Iris pigment epithelial cell (primary cell): ENCODE results near the gene PPP1R12B.
"Not testable (repeated sequence)": the region's sequence is repeated elsewhere in the genome, so short reads cannot be mapped to it uniquely, and the experiment has no call there.

ENCODE experiments used
- DNase-seq: peaks from one replicate; pipeline ENCODE4 v3.0.0-alpha.2; 2011; ENCODE audit warnings: low read depth

The PPP1R12B gene

DNA sequence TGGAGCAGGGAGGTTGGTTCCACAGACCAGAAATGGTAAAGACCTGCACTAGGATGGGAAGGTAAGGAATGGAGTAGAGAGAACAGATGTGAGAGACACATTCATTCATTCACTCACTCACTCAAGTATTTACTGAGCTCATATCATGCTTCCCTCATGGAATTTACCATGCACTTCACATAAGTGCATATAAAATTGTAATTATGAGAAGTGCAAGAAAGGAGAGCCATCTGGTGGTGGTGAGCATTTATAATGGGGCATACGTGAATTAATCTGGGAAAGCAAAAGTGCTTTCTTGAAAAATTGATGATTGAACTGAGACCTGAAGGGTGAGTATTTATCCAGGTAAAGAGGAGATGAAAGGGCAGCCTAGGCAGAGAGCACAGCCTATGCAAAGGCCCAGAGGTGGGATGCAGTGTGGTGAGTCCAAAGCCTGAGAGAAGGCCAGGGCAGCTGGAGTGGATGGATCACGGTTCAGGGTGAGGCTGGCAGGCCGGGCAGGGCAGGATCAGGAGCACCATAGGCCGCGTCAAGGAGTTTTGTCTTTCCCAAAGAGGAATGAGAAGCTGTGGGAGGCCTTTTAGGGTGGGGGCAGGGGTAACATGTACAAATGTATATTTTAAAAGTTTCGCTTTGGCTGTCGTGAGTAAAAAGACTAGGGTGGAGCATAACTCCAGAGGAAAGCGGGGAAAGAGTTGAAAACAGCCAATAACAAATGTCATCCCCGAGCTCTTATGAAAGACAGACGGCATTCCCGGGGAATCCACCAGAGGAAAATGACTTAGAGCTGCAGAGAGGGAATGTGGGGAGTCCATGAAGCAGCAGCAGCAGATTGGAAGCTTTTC is 266.1 kb downstream of the PPP1R12B start:
- DNase-seq = peak; percentile 32

- not testable (repeated sequence) for DNase-seq
Measured at GRCh38 chr1:202615208-202615500, 266.7 kb downstream of the PPP1R12B start.

DNA sequence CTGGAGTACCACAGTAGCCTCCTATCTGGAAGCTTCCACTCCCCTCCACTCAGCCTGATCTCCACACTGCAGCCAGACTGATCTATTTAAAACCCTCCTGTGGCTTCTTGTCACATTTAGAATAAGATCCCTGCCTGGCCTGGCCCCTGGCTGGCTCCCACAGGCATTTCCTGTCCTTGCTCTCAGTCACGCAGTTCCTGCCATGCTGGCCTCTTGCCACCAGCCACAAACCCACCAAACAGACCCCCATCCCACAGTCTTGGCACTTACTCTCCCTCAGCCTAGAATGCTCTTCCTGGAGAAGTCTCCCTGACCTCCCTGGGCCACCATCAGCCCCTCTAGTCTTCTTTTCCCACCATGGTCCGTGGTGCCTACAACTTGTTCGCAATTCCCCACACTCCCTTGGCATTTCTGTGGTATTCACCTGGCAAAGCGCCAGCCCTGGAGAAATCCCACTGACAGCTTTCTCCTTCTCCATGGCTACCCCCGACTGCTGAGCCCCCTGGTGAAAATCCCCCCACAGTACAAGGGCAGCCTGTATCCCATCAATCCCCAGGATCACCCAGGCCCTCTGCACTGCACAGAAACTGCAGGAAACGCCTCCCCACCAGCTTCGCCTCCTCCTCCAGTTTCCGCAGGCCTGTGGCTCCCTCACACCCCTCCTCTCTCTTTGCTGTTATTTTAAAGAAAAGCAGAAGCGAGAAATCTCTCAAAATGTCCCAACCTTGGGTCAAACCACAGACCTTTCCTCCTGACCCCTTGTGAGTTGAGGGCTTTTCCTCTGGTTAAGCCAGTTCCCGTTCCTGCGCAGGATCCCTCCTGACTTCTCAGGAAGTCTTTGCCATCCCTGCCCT is 267.2 kb downstream of the PPP1R12B start:
- DNase-seq = no peak

GRCh38 chr1:202616355-202616915 is 267.9 kb downstream of the PPP1R12B start:
- no peak for DNase-seq

- DNase-seq = not testable (repeated sequence)
Measured at GRCh38 chr1:202619012-202619411, 270.5 kb downstream of the PPP1R12B start.

DNA sequence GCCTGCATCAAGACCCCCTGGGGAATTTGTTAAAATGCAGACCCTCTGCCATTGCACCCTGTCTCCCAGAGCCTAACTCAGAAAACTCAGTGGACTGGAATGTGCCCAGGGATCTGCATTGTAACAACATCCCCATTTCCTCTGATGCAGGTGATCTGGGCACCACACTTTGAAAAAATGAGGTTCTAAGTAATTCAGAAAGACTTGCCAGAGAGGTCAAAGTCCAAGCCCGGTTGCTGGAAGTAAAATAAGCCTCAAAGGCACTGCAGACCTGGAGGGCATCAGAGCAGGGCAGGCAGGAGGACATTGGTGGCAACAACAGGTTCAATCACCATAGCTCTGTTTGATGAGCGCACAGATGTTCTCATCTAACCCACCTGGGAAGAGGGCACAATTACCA is 271.0 kb downstream of the PPP1R12B start:
- DNase-seq = no peak

GRCh38 chr1:202620036-202620435 is 271.5 kb downstream of the PPP1R12B start:
- DNase-seq = not testable (repeated sequence)

- no peak for DNase-seq
Measured at GRCh38 chr1:202621446-202621845, 272.9 kb downstream of the PPP1R12B start.

DNA sequence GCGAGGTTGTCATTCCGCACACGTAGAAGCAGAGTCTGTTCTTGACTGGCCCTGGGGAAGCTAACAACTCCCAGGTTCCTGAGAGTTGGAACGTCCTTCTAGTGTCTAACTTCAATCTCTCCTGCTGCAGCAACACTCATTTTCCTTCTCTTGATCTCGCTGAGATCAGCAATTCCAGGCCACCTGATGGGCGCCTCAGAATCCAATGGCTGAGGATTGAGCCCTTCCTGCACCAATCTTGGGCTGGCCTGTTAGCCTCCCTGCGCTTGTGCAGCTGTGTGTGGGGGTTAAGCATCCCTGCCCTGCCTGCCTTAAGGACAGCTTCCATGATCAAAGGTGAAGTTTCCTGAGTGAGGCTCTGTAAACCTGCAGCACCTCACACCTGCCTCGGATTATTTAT is 273.9 kb downstream of the PPP1R12B start:
- DNase-seq = no peak

DNA sequence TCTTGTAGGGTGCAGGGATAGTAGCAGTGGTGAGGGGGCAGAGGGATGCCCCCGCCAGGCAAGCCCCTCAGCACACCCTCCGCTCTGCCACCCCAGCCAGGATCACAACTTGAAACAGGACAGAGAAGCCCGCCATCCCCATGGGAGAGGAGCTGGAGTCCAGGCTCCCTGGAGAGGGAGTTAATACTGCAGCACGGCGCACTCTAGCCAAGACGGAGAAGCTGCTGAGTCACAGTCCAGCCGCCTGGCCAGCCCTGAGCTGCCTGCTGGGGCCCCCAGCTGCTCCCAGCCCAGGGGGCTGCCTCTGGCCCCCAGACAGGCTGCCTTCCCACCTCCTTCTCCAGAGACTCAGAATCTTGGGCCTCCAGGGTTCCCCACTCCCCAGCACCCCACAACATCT is 274.6 kb downstream of the PPP1R12B start:
- DNase-seq = peak; percentile 69

DNA sequence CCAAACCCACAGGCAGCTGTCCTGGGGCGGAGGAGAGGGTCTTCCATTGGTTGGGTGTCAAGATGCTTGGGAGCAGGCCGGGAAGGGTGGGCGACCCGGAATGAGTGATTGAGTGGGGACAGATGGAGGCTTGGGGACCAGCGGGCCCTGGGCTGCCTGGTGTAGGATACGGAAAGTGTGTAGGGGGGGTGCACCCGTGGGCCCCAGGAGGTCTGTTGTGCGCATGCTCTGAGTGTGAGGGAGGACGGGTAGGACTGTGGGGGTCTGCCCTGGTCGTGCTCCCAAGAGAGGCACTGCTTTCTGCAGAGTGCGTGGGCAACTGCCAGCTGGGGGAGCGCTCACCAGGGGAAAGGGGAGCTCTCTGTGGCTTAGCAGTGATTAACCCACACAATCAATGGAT is 275.0 kb downstream of the PPP1R12B start:
- DNase-seq = not testable (repeated sequence)

GRCh38 chr1:202624088-202624780 is 275.7 kb downstream of the PPP1R12B start:
- DNase-seq = no peak

DNA sequence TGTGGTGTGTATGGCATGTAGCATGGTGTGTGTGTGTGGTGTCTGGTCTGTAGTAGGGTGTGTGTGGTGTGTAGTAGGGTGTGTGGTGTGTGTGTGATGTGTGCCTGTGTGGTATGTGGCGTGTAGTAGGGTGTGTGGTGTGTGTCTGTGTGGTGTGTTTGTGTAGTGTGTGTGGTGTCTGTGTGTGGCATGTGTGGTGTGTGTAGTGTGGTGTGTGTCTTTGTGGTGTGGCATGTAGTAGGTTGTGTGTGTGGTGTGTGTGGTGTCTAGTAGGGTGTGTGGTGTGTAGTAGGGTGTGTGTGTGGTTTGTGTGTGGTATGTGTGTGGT is 276.2 kb downstream of the PPP1R12B start:
- DNase-seq = no peak

DNA sequence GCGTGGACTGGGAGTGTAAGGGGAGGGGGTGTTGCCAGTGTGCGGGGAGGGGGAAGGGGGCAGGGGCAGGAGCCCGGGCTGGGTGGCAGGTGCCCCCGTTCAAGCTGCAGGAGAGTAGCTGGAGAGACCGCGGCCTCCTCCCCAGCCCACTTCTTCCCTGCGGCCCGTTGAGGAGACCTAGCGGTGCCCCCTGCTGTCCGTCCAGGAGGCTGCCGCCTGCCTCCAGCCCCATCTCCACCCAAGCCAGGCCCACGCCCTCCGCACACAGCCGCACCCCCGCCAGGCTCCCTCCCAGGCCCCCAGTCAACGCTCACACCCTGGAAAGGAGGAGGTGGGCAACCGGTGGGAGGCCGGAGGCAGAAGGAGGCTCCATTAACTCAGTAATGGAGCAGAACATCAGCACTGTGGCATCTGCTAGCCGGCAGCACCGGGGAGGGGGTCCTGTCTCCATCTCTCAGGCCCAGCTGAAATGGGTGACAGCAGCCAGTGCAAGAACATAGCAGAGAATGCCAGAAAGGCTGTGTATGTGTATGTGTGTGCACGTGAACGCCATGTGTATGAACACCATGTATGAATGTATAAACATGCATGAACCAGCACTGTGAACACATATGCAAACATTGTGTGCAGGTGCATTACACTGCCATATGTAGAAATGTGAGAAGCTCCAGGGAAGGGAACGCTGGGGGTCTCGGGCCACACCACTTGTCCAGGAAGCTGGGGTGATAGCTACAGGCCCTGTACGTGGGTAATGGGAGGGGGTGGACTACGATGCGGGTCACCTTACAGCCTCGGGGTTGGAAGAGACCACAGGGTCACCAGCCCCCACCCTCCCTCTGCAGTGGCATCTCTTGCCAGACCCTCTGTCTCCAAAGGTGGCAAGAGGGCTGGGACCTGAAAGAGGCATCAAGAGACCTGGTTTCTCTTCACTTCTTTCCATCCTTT is 277.2 kb downstream of the PPP1R12B start:
- DNase-seq = peak; percentile 64

DNA sequence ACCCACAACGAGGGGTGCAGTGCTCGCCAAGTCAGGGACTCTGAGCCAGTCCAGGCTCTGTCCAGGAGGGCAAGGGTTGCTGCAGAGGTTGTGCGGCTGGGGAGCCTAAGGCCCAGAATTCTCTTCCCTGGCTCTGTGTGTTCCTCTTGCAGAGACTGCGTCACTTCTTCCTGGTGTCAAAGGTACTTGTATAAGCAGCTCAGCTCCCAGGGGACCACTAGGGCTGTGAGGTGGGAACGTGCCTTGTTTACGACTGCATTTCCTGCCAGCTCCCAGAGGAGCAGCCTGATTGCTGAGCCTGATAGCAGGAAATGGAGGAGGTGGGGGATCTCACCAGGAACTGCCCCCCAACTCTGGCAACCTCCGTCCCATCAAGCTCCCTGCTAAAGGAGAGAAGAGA is 278.5 kb downstream of the PPP1R12B start:
- DNase-seq = not testable (repeated sequence)

- DNase-seq = no peak
Measured at GRCh38 chr1:202627841-202628565, 279.5 kb downstream of the PPP1R12B start.

GRCh38 chr1:202628646-202629215 is 280.2 kb downstream of the PPP1R12B start:
- no peak for DNase-seq

GRCh38 chr1:202629257-202629811 is 280.8 kb downstream of the PPP1R12B start:
- not testable (repeated sequence) for DNase-seq

- DNase-seq = not testable (repeated sequence)
Measured at GRCh38 chr1:202630096-202630495, 281.6 kb downstream of the PPP1R12B start.

DNA sequence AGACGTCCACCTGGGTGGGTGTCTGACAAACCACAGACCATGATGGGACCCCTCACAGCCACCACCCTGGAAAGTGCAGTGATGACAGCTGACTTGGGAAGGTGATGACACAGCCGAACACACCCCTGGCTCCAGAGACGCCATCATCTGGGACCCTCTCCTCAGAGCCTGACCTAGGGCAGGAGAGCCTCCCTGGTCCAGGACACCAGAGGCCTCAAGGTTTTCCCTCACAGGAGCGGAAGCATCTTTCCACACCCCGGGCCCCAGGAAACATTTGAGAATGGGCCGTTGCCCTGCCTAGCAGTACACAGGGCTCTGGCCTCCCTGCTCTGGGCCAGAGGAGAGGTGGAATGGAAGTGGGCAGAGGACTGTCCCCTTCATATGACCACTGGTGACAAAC is 282.0 kb downstream of the PPP1R12B start:
- no peak for DNase-seq
